B cell (primary cell): ENCODE data around the gene MED27. TPM values are rescaled to one million over a fixed set of nuclear protein-coding genes. Genes with fewer than 3 reads are reported as not detected.

Experiments
- ATAC-seq: fragments of 200-7000 bp; cut with Tn5 transposase; one replicate; pipeline ENCODE4 v1.10.0; 2021; ENCODE audit warnings: low read depth, mild to moderate bottlenecking, moderate number of reproducible peaks, moderate library complexity
- CTCF ChIA-PET: fragments of 350-600 bp; sonication (Branson Sonifier 250); formaldehyde crosslinking; loops from one replicate; lab custom pipeline; 2021; ENCODE audit warnings: antibody characterized with exemption, inconsistent platforms; lab: Charles Lee
- POLR2A ChIA-PET: fragments of 350-600 bp; sonication (Branson Sonifier 250); formaldehyde crosslinking; loops from one replicate; lab custom pipeline; 2021; ENCODE audit warnings: antibody characterized with exemption; lab: Charles Lee
- DNase-seq: peaks from one replicate; pipeline ENCODE4 v3.0.0; 2013
- H2AFZ ChIP-seq: 2 replicates; pipeline ENCODE4 v1.6.1; 2012; ENCODE audit warnings: mild to moderate bottlenecking, low read depth, low read length; ENCODE audit not compliant: insufficient read depth, poor library complexity, severe bottlenecking
- H3K27ac ChIP-seq, 2 donors: 1 replicate in 1 of 2; 2 replicates in 1 of 2; pipeline ENCODE4 v1.5.1; 2012 to 2013; ENCODE audit warnings: low read length in 2 of 2, mild to moderate bottlenecking in 2 of 2, moderate library complexity in 1 of 2
- H3K27me3 ChIP-seq, 4 experiments: fragments of 200-600 bp in 1 of 4; sonication (generic) in 1 of 4; replicated peaks in 1 of 4; 1 replicate in 2 of 4; 2 replicates in 2 of 4; pipeline versions ENCODE4 v1.6.1 to v1.7.0; 2013 to 2016; ENCODE audit warnings: low read length in 3 of 4, mild to moderate bottlenecking in 2 of 4, mixed read lengths in 1 of 4, moderate library complexity in 1 of 4; ENCODE audit not compliant: insufficient read depth in 4 of 4, control insufficient read depth in 3 of 4; ENCODE audit errors: control extremely low read depth in 1 of 4
- H3K36me3 ChIP-seq, 2 experiments: replicated peaks in 1 of 2; 1 replicate in 1 of 2; 2 replicates in 1 of 2; pipeline versions ENCODE4 v1.6.1 to v1.7.1; 2013; ENCODE audit warnings: low read length in 1 of 2; ENCODE audit not compliant: insufficient read depth in 2 of 2, control insufficient read depth in 1 of 2; ENCODE audit errors: control extremely low read depth in 1 of 2, extremely low read depth in 1 of 2
- H3K4me1 ChIP-seq, 2 donors: fragments of 200-600 bp in 1 of 2; sonication (generic) in 1 of 2; 1 replicate in 1 of 2; 2 replicates in 1 of 2; pipeline versions ENCODE4 v1.5.1 to v1.6.1; 2013 to 2017; ENCODE audit warnings: low read length in 2 of 2; ENCODE audit not compliant: control insufficient read depth in 2 of 2, insufficient read depth in 2 of 2
- H3K4me2 ChIP-seq: replicated peaks from 2 replicates; pipeline ENCODE3; 2012; ENCODE audit warnings: mild to moderate bottlenecking, low read depth, low read length; ENCODE audit not compliant: poor library complexity, severe bottlenecking
- H3K4me3 ChIP-seq, 5 experiments: fragments of 200-600 bp in 1 of 5; sonication (generic) in 1 of 5; 1 replicate in 3 of 5; 2 replicates in 2 of 5; pipeline versions ENCODE4 v1.5.1 to v1.7.0; 2011 to 2016; ENCODE audit warnings: low read length in 4 of 5, mild to moderate bottlenecking in 4 of 5, low read depth in 2 of 5, control low read depth in 1 of 5, moderate library complexity in 1 of 5; ENCODE audit not compliant: insufficient read depth in 1 of 5; ENCODE audit errors: control extremely low read depth in 1 of 5, extremely low read depth in 1 of 5
- H3K79me2 ChIP-seq: fragments of 200-600 bp; sonication (generic); one replicate; pipeline ENCODE4 v1.6.0; 2016; ENCODE audit warnings: low read length; ENCODE audit not compliant: control insufficient read depth, insufficient read depth
- H3K9ac ChIP-seq: fragments of 200-600 bp; sonication (generic); 2 replicates; pipeline ENCODE4 v1.6.1; 2017; ENCODE audit warnings: mild to moderate bottlenecking, low read length, moderate library complexity
- H3K9me3 ChIP-seq, 3 donors: one replicate each; pipeline versions ENCODE4 v1.6.1 to v1.7.1; 2013; ENCODE audit warnings: low read length in 2 of 3; ENCODE audit not compliant: control insufficient read depth in 2 of 3, insufficient read depth in 1 of 3; ENCODE audit errors: control extremely low read depth in 1 of 3
- H4K20me1 ChIP-seq: 2 replicates; pipeline ENCODE4 v1.6.0; 2012; ENCODE audit warnings: mild to moderate bottlenecking, low read length; ENCODE audit not compliant: insufficient read depth, control insufficient read depth, poor library complexity, severe bottlenecking
- H3K27ac Mint-ChIP-seq: one replicate; pipeline ENCODE4 v1.8.0; 2021; ENCODE audit warnings: mixed read lengths
- H3K27me3 Mint-ChIP-seq: one replicate; pipeline ENCODE4 v1.8.0; 2021; ENCODE audit warnings: mixed read lengths
- H3K4me1 Mint-ChIP-seq: one replicate; pipeline ENCODE4 v1.8.0; 2021; ENCODE audit warnings: mixed read lengths
- H3K4me3 Mint-ChIP-seq: one replicate; pipeline ENCODE4 v1.8.0; 2021; ENCODE audit warnings: mixed read lengths
- H3K9me3 Mint-ChIP-seq: one replicate; pipeline ENCODE4 v1.8.0; 2022; ENCODE audit warnings: mixed read lengths; ENCODE audit not compliant: insufficient read depth
- CTCF ChIP-seq: fragments of 200-600 bp; IDR thresholded peaks from one replicate; pipeline ENCODE4 v1.8.0; 2022; ENCODE audit warnings: antibody characterized with exemption, mild to moderate bottlenecking
- EZH2 ChIP-seq: IDR thresholded peaks from 2 replicates; pipeline ENCODE4 v1.6.1; 2012; ENCODE audit warnings: borderline replicate concordance, low read depth, mild to moderate bottlenecking, moderate library complexity, low read length; ENCODE audit not compliant: insufficient read depth, poor library complexity, severe bottlenecking
- whole genome bisulfite sequencing: methylation state at CpG from one replicate; pipeline ENCODE4 v1.1.5; 2013; ENCODE audit warnings: missing lambda C conversion rate; ENCODE audit not compliant: insufficient coverage; 5-methylcytosine and 5-hydroxymethylcytosine counted together
- intact Hi-C: fragments of 100-400 bp; cut with micrococcal nuclease; formaldehyde crosslinking; loops from one replicate; pipeline ENCODE4 v1.10.0; 2022
- polyA plus RNA-seq: library from polyadenylated mRNA; depleted of rRNA; stranded (reverse); fragments of >200 nt; gene quantifications from 2 replicates; pipeline ENCODE4 v1.2.3, GENCODE V29; 2012
- total RNA-seq, 2 donors: library from RNA; stranded (reverse); fragments of 120-200 nt in 1 of 2; gene quantifications; 1 replicate in 1 of 2; 2 replicates in 1 of 2; pipeline versions ENCODE4 v1.2.3 to v1.2.4, GENCODE V29; 2013 to 2022

The MED27 gene
- total and polyA plus RNA-seq, 2 donors (not counting 1 experiment from before 2014, with no cell fraction given) = 17.4 to 17.7 TPM

GRCh38 chr9:131854896-131855613, 224.6 kb downstream of the MED27 start:
- H3K27ac Mint-ChIP-seq = no peak overlapping the region
- Histone ChIP-seq H3K4me1 (no peaks in the 10 kb centered on the region), H3K79me2 (no peaks in the 10 kb centered on the region), H3K4me2 (no peak overlapping the region), H4K20me1 (no peaks in the 10 kb centered on the region), H3K9me3 (no peaks in the 10 kb centered on the region), H3K27ac (no peak overlapping the region), H3K36me3 (no peaks in the 10 kb centered on the region), H3K9ac (no peak overlapping the region), H3K27me3 (no peaks in the 10 kb centered on the region), H3K4me3 (no peak overlapping the region), H2AFZ (no peak overlapping the region)
- intact Hi-C loops = no loop called here
- no peak for ATAC-seq
- ChIA-PET CTCF (no interaction called here), POLR2A (no interaction called here)
- no peak overlapping the region for H3K4me3 Mint-ChIP-seq
- H3K4me1 Mint-ChIP-seq = no peaks in the 10 kb centered on the region
- DNase-seq = no peak
- no peaks in the 10 kb centered on the region for H3K27me3 Mint-ChIP-seq
- no peak for TF ChIP-seq CTCF
- TF ChIP-seq EZH2 = no peak
- H3K9me3 Mint-ChIP-seq = no peaks in the 10 kb centered on the region
- 92% methylated on average over 19 of the region's 21 CpGs for WGBS

GRCh38 chr9:131854334-131854733, 225.3 kb downstream of the MED27 start:
- Mint-ChIP-seq H3K9me3 (no peaks in the 10 kb centered on the region), H3K27ac (no peak overlapping the region), H3K4me3 (no peak overlapping the region), H3K27me3 (no peaks in the 10 kb centered on the region), H3K4me1 (no peaks in the 10 kb centered on the region)
- 67% methylated on average over 8 of the region's 8 CpGs for WGBS
- Histone ChIP-seq H3K4me3 (no peak overlapping the region), H3K9me3 (no peaks in the 10 kb centered on the region), H3K27me3 (no peaks in the 10 kb centered on the region), H3K79me2 (no peaks in the 10 kb centered on the region), H3K27ac (no peak overlapping the region), H3K4me1 (no peaks in the 10 kb centered on the region), H4K20me1 (no peaks in the 10 kb centered on the region), H3K9ac (no peak overlapping the region), H3K36me3 (no peaks in the 10 kb centered on the region), H2AFZ (no peak overlapping the region), H3K4me2 (no peak overlapping the region)
- TF ChIP-seq EZH2 = no peak
- no peak for TF ChIP-seq CTCF
- ATAC-seq (no peak), DNase-seq (no peak)
- CTCF ChIA-PET = interaction anchor here (0.7 kb wide), 1 partner anchor 1167 kb away, joined by 5 read pairs; no protein-coding TSS in a partner anchor
- POLR2A ChIA-PET = no interaction called here
- intact Hi-C loops = no loop called here
